Daoy (cell line): Measurements from ENCODE around the gene SCN8A. TPM values are rescaled to one million over a fixed set of nuclear protein-coding genes. Genes with fewer than 3 reads are reported as not detected.

Experiments used
- DNase-seq: peaks from one replicate; pipeline ENCODE4 v3.0.0-alpha.2; 2015; ENCODE audit warnings: low read depth
- total RNA-seq: library from RNA; depleted of rRNA; stranded (reverse); fragments of >200 nt; shearing (Covaris generic); gene quantifications from 2 replicates; pipeline ENCODE4 v1.2.3, GENCODE V29; 2014

Gene SCN8A
- total RNA-seq, 1 experiment from 2014 or later: 3.0 TPM

DNA sequence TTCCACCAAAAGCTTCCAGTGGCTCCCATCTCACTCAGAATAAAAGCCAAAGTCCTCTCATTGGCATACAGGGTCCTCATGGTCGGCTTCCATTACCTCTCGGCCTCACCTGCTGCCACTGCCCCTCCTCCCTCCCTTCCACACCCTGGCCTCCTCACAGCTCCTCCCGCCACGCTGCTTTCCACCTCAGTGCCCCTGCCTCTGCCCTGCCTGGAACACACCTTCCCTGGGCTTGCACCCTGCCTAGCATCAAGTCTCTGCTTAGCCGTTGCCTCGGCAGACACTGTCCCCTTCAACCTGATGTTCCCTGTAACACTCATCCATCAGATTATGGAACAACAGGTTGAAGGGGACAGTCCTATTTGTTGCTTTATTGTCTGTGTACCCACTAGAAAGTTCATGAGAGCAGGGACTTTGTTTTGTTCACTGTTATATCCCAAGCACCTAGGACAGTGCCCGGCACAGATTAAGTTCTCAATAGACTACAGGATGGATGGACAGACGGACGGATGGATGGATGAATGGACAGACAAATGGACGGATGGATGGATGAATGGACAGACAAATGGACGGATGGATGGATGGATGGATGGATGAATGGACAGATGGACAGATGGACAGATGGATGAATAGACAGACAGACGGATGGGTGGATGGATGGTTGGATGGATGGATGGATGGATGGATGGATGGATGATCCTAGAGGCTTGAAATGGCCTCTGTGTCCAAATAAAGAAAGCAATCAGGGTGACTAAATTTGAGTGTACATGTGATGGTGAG lies 242.6 kb downstream of the SCN8A start:
- DNase-seq: no peak

- no peak for DNase-seq
Observed at GRCh38 chr12:51834411-51834810, 243.4 kb downstream of the SCN8A start.

GRCh38 chr12:51836041-51836826 lies 245.2 kb downstream of the SCN8A start:
- DNase-seq: peak; percentile 65

DNA sequence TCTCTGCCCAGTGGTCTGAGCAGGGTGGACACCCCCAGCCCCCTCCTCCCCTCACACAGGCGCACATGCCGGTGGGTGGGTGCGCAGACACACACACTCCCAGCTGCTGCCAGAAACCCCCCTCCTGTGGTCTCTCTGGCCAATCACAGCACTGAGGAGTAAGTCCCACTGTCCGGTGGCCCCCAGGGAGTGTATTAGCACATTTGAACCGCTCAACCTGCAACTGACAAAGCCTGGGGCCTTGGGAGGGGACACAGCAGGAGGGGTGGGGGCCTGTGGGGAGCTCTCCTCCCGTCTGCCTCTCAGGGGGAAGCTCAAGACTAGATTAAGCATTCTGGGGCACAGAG lies 245.8 kb downstream of the SCN8A start:
- DNase-seq: no peak

DNA sequence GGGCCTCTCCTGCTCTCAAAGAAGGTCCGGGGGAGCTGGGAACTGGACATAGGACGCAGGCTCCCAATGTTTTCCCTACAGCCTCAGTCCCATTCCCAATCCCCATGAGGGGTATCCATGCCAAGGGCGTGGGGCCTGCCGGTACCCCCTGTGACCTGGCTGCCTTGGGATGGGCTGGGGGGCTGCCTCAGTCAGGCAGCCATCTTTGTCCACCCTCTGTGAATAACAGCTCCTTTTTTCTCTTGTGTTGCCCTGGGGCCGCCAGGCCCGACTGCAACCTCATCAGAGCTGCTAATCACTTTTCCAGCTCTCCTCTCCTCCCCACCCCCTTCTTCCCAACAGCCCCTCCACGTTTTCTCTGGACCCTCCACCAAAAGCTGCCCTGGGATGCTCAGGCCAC lies 246.3 kb downstream of the SCN8A start:
- no peak for DNase-seq

- no peak for DNase-seq
Observed at GRCh38 chr12:51838036-51838435, 247.0 kb downstream of the SCN8A start.

DNA sequence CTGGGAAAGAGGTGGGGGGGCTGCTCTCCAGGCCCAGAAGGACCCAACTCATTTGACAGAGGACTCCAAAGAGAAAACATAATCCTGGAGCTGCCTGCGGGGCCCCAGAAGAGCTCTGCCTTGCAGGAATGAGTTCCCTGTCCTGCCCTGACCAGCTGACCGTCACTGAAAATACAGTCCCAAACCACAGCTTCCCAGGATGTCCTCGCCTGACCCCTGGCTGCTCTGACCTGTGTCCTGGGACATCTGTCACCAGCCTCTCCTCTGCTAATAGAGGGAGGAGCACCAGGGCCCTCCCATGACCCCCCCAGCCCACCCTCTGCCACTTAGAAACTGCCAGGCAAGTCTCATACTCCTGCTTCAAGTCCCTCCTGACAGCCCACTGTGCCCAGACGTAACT lies 247.7 kb downstream of the SCN8A start:
- DNase-seq: no peak

DNA sequence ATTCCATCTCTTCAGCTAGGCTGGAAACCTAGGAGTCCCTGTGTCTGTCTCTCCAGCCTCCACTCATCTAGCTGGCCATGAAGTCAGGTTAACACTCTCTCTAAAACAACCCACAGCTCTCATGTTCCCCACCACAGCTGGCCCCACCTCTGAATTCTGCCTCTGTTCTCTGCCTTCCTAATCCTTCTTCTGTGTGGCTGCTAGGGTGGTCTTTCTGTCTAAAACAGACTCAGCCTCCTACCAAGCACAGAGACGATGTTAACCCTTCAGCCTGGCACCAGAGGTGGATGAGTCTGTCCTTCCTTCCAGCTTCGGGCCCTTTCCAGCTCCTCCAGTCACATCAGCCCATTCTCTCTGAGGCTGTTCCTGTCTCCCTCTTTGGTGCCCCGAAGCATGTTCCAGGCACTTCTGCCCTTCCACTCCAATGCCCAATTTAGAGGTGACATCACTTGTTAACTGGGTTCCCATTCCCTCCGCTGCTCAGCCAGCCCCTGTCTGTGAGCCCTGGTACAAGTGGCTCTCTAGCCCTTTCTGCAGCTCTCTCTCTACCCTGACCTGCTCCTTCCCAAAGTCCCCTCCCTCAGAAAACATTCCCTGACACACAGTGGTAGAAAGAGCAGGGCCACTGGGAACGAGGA lies 248.4 kb downstream of the SCN8A start:
- peak; percentile 43 for DNase-seq

GRCh38 chr12:51840966-51841365 lies 249.9 kb downstream of the SCN8A start:
- no peak for DNase-seq

GRCh38 chr12:51841727-51842126 lies 250.7 kb downstream of the SCN8A start:
- DNase-seq: no peak

DNA sequence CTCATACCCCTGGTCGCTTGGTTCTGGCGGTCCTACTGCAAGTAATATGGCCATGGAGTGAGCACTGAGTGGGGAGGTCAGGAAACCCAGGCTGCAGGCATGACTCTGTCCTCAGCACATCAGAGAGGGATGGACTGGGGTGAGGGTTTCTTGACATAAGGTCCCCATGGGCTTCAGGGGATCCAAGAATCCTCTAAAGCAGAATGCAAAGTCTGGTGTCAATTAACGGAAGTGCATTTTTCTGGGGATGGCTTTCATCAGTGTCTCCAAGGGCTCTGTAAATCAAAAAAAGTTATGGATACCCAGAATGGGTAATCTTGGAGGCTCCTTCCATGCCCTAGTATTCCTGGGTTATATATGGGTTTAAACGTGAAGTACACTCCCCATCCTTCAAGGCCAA lies 253.8 kb downstream of the SCN8A start:
- no peak for DNase-seq

DNA sequence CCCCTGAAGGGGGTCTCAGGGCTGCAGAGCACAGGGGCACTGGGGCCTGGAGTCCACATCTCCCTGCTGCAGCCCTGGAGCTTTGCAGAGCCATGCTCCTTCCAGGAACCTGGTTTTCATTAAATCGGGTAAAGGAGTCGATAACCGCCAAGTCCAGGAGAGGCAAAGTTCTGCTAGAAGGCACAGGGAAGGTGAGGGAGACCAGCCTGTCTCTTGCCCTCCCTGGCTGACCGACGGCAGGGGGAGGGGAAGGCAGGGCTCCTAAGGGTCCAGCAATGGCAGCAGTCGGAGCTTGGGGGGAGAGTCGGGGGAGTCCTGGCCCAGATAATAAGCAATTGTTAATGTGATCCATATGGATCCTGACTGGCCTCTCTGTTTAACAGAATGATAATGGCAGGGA lies 254.4 kb downstream of the SCN8A start:
- no peak for DNase-seq

DNA sequence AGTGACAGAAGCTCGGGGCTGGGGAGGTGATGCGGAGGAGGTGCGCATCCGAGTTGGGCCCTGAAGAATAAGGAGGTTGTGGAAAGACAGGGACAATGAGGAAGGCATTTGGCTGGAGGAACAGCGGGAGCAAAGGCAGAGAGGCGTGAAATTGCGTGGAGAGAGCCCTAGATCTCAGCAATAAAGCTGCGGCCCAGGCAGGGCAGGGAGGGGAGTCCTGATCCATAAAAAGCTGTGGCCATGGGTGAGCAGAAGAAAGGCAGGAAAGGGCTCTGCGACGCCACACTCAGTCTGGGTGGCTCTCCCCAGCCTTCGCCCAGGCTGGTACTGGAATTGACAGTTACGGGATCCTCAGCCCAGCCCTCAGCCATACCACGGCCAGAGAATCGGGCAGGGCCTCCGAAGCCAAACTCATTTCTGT lies 255.2 kb downstream of the SCN8A start:
- DNase-seq: no peak

DNA sequence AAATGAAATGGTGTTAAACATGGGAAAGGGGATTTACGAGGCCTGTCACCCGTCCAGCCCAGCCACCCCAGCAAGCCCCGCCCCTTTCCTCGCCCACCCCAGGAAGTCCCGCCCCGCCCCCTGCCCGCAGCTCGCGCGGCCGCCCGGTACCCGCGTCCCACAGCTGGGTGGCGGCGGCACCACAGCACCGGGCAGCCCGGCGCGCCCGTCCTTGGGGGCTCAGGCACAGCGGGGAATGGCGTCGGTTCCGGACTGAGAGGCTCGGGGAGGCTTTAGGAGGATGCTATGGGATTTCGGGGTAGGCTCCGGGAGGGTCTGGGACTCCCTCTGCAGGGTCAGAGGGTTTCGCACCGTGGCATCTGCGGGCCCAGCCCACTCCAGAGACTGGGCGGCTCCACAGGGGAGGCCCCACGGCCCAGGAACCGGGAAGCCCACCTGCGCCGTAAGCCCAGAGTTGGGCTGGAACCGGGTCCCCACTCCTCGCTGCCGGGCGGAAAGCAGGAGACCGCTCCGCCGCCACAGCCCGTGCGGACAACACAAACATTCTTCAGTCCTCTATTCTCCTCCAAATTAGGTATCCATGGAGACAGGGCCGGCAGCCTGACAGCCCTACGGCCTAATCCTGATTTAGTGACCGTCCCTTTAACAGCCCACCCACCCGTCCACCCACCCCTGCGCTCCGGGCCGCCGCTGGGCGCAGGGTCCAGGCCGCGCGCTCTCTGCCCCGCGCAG lies 256.0 kb downstream of the SCN8A start:
- DNase-seq: peak; percentile 62

DNA sequence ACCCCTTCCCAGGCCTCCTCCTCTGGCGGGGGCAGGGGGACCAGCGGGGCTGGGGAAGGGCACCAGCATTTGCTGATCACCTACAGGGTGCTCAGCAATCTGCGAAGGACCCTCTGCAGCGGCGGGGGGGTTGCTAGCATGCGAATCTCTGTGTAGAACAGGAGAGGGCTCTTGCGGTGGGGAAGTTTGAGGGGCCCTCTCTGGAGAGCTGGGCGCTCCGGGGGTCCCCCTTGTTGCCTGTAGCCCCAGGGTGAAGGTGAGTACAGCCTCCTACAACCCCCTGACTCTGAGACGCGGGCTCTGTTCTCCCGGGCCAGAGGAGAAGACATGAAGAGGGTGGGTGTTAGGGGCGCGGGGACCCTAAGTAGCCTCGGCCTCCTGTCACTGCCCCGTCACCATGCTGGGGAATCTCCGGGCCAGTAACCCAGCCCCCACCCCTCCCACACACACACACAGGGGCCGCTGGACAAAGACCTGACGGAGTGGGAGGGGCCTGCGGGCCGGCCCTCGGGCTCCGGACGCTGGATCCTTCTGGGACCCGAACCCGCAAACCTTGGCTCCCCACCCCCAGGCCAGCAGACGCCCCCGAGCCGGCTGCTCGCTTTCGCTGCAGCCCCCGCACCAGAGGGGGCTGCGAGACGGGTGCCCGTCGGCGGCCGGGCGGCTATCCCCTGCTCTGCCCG lies 256.8 kb downstream of the SCN8A start:
- no peak for DNase-seq

DNA sequence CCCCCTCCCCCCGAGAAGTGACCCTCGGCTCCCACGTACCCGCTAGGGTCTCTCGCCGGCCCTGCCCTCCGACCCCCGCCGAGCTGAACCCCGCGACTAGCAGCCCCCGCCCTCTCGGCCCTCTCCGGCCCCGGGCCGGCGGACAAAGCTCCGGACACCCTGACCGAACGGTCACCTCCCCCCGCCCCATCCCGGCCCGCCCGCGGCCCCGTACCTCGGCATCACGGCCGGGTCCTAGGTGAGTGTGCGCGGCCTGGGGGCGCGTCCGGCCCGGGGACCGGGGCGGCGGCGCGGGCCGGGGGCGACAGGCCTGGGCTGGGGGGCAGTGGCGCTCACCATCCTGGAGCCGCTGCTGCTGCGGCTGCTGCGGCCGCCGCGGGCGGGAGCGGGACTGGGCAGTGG lies 257.3 kb downstream of the SCN8A start, which contains the start of gene FIGNL2:
TSS of gene FIGNL2 (minus strand) at position 393 of the 402 bp plus-strand sequence. CDS start 26,305 bp downstream, outside the sequence.
- DNase-seq: no peak

- DNase-seq: no peak
Observed at GRCh38 chr12:51848841-51849735, 258.1 kb downstream of the SCN8A start.

DNA sequence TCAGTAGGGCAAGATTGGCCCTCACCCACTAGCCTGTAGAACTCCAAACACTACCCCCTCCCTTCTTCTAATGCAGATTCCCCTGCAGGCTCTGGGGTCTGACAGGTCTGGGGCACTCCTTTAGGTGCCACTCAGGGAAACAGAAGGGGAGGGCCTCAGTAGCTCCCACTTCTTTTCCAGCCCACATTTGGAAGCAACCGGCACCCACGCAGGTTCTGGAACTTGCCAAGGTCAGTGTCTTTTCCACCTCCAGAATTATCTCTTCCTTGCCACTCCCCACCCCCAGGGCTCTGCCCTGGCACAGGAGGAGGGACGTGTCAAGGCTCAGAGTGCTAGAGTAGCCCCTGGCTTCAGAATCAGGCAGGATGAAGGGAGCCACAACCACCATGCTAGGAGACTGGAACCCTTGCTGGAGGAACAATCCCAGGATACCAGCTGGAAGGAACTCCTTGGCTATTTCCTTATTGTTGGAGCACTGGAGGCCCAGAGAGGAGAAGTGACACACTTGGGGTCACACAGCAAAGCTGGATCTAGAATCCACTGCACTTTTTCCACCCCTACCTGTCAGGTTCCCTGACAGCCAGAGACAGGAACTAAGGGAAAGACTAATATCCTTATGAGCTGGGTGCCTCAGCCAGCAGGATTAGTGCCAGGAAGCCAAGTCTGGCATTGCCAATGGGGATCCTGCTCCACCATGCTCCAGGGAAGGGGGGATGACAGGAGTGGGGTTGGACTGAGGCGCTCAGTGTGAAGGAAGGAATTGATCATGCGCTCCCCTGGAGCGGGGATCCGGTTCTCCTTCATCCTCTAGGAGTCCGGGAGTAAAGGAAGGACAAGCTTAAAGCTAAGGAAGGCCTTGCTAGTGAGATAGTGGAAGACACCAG lies 259.3 kb downstream of the SCN8A start:
- DNase-seq: no peak

GRCh38 chr12:51850965-51851299 lies 259.9 kb downstream of the SCN8A start:
- no peak for DNase-seq
